PC-3 (cell line): Measurements from ENCODE around the gene NSUN3.

ENCODE experiments used
- CTCF ChIP-seq: fragments of 300-600 bp; sonication (generic); conservative IDR thresholded peaks from 2 replicates; pipeline ENCODE4 v1.5.1; 2017; ENCODE audit warnings: antibody characterized with exemption, low read depth, mild to moderate bottlenecking, low read length
- EZH2 ChIP-seq: fragments of 300-600 bp; sonication (generic); IDR thresholded peaks from one replicate; pipeline ENCODE4 v1.6.1; 2017; ENCODE audit warnings: antibody characterized with exemption, mild to moderate bottlenecking, low read length; ENCODE audit not compliant: unreplicated experiment
- EZH2phosphoT487 ChIP-seq: fragments of 300-600 bp; sonication (generic); IDR thresholded peaks from 2 replicates; pipeline ENCODE4 v1.6.1; 2018; ENCODE audit warnings: mild to moderate bottlenecking, antibody characterized with exemption, low read length, borderline replicate concordance

GRCh38 chr3:94099311-94099710 lies 36.5 kb downstream of the NSUN3 start:
- TF ChIP-seq CTCF (no peak), EZH2 (no peak), EZH2phosphoT487 (no peak)
